ENCODE data around the gene ADORA2A.

ADORA2A gene

DNA sequence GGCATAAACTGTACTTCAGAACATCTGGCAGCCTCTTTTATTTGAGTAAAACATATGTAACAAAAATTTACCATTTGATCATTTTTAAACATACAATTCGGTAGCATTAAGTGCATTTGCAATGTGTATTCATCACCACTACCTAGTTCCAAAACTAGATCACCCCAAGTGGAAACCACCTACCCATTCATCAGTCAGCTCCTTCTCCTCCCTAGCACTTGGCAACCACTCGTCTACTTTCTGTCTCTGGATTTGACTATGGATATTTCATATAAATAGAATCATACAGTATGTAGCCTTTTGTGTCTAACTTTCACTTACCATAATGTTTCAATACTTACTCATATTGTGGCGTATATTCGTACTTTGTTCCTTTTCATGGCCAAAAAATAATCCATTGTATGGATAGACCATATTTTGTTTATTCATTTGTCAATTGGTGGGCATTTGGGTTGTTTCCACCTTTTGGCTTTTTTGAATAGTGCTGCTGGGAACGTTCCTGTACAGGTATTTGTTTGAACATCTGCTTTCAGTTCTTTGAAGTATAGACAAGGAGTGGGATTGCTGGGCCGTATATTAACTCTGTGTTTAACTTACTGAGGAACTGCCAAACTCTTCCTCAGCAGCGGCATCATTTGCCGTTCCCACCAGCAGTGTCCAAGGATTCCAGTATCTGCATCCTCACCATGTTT is 27.2 kb upstream of the ADORA2A start:
- no peak overlapping the region for H4K91ac ChIP-seq (ENCODE audit: low read depth, low read length)
- no peaks in the 10 kb centered on the region for H3K79me1 ChIP-seq (ENCODE audit: low read length)
- no peak overlapping the region for H2BK5ac ChIP-seq (ENCODE audit: low read depth, low read length, poor library complexity)
- H2BK12ac ChIP-seq (ENCODE audit: low read length): no peak overlapping the region
- H4K12ac ChIP-seq (ENCODE audit: low read depth, low read length): no peak overlapping the region
- H3K9ac ChIP-seq (ENCODE audit: low read length): no peak overlapping the region
- H4K8ac ChIP-seq (ENCODE audit: low read depth, low read length): no peak overlapping the region
- H2BK120ac ChIP-seq (ENCODE audit: insufficient read depth, low read length, poor library complexity): no peak overlapping the region
- H3K27me3 ChIP-seq (ENCODE audit: insufficient read depth, low read length): no peaks in the 10 kb centered on the region
- no peak overlapping the region for H3K14ac ChIP-seq (ENCODE audit: low read length)
- H3K79me2 ChIP-seq (ENCODE audit: control insufficient read depth, insufficient read depth, low read length, poor library complexity): no peaks in the 10 kb centered on the region
- no peaks in the 10 kb centered on the region for H3K9me3 ChIP-seq (ENCODE audit: insufficient read depth, low read depth, low read length)
- no peak overlapping the region for H3K18ac ChIP-seq (ENCODE audit: low read length)
- DNase-seq: no peak
- no peak overlapping the region for H2AK5ac ChIP-seq (ENCODE audit: low read length)
- H3K4me1 ChIP-seq (ENCODE audit: control insufficient read depth in 1 of 2, insufficient read depth in 2 of 2, low read length in 2 of 2): peaks cover 8 to 14% of the 10 kb centered on the region in 2 experiments
- no peak overlapping the region for H2AFZ ChIP-seq (ENCODE audit: insufficient read depth, low read length, poor library complexity)
- WGBS (ENCODE audit: extremely low coverage, insufficient coverage, insufficient read length): no CpG with 5 or more reads among the region's 8 CpGs
- peaks cover 19 to 24% of the 10 kb centered on the region in 2 experiments for H3K36me3 ChIP-seq (ENCODE audit: control insufficient read depth in 1 of 2, insufficient read depth in 2 of 2, low read length in 2 of 2)
- no peak overlapping the region for H3K4ac ChIP-seq (ENCODE audit: low read depth, low read length)
- no peak overlapping the region for H3K4me3 ChIP-seq (ENCODE audit: low read depth, low read length)
- no peak overlapping the region for H3K23ac ChIP-seq (ENCODE audit: low read length)
- no peak overlapping the region for H3K4me2 ChIP-seq (ENCODE audit: low read length)
- H3K27ac ChIP-seq (ENCODE audit: low read depth, low read length): no peak overlapping the region

DNA sequence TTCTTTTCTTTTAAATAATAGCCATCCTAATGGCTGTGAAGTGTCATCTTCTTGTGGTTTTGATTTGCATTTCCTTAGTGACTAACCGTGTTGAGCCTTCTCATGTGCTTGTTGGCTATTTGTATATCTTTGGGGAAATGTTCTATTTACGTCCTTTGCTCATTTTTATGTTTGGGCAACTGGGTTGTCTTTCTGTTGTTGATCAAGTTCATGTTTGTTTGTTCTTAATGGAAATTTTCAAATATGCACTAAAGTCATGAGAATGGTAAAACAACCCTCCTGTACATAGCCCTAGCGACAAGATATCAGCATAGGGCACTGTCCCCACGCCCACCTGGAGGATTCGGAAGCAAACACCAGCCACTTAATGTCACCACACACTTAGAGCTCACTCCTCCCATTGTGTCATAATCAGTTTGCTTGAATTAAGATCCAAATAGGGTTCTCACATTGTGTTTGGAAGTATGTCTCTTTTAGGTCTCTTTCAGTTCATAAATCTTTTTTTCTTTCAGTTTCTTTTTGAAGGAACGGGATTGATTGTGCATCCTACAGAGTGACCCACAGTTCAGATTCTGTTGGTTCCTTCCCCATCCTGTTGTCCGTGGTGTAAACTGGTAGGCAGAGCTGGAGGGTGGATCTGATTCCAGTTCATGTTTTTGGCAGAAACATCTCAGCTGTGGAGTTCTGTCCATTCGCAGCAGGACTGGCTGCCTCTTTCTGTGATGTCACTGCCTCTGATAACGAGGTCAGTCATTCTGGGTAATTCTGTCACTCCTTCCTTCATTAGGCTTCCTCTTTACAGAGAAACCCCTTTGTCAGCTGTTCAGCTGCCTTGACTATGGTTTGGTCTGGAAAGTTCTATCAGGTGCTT is 26.4 kb upstream of the ADORA2A start:
- no peak overlapping the region for H2AFZ ChIP-seq (ENCODE audit: insufficient read depth, low read length, poor library complexity)
- H4K8ac ChIP-seq (ENCODE audit: low read depth, low read length): no peak overlapping the region

DNA sequence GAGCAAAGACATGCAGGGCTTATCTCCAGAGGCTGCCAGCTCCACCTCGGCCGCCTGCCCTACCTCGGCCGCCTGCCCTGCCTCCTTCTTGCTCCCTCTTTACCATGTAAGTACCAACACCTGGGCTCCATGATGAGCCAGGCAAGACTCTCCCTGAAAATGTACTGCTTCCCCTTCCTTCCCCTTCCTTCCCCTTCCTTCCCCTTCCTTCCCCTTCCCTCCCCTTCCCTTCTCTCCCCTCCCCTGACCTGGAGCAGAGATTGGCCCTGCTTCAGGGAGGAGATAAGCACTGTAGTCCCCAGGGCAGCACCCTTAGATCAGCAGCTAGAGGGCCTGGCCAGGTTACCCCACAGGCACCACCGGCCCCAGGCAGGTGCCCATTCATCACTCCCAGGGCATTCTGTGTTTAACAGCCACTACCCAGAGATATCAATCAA is 25.4 kb upstream of the ADORA2A start:
- H3K4me3 ChIP-seq (ENCODE audit: low read depth, low read length): no peak overlapping the region
- DNase-seq: no peak
- no peak overlapping the region for H4K12ac ChIP-seq (ENCODE audit: low read depth, low read length)
- H3K4ac ChIP-seq (ENCODE audit: low read depth, low read length): no peak overlapping the region
- H4K8ac ChIP-seq (ENCODE audit: low read depth, low read length): no peak overlapping the region
- WGBS (ENCODE audit: extremely low coverage, insufficient coverage, insufficient read length): no CpG with 5 or more reads among the region's 5 CpGs
- no peaks in the 10 kb centered on the region for H3K79me1 ChIP-seq (ENCODE audit: low read length)
- peaks cover 15 to 22% of the 10 kb centered on the region in 2 experiments for H3K36me3 ChIP-seq (ENCODE audit: control insufficient read depth in 1 of 2, insufficient read depth in 2 of 2, low read length in 2 of 2)
- H3K18ac ChIP-seq (ENCODE audit: low read length): no peak overlapping the region
- H3K4me1 ChIP-seq (ENCODE audit: control insufficient read depth in 1 of 2, insufficient read depth in 2 of 2, low read length in 2 of 2): peaks cover 16 to 21% of the 10 kb centered on the region in 2 experiments
- no peak overlapping the region for H2BK120ac ChIP-seq (ENCODE audit: insufficient read depth, low read length, poor library complexity)
- H2AK5ac ChIP-seq (ENCODE audit: low read length): no peak overlapping the region
- no peaks in the 10 kb centered on the region for H3K9me3 ChIP-seq (ENCODE audit: insufficient read depth, low read depth, low read length)
- no peak overlapping the region for H3K4me2 ChIP-seq (ENCODE audit: low read length)
- no peak overlapping the region for H3K14ac ChIP-seq (ENCODE audit: low read length)
- no peak overlapping the region for H2AFZ ChIP-seq (ENCODE audit: insufficient read depth, low read length, poor library complexity)
- H2BK5ac ChIP-seq (ENCODE audit: low read depth, low read length, poor library complexity): no peak overlapping the region
- H4K91ac ChIP-seq (ENCODE audit: low read depth, low read length): no peak overlapping the region
- no peaks in the 10 kb centered on the region for H3K27me3 ChIP-seq (ENCODE audit: insufficient read depth, low read length)
- H3K9ac ChIP-seq (ENCODE audit: low read length): no peak overlapping the region
- no peaks in the 10 kb centered on the region for H3K79me2 ChIP-seq (ENCODE audit: control insufficient read depth, insufficient read depth, low read length, poor library complexity)
- H3K27ac ChIP-seq (ENCODE audit: low read depth, low read length): no peak overlapping the region
- H3K23ac ChIP-seq (ENCODE audit: low read length): no peak overlapping the region
- no peak overlapping the region for H2BK12ac ChIP-seq (ENCODE audit: low read length)

More for the DNA sequence above, 26.4 kb upstream of the ADORA2A start:
- Histone ChIP-seq H3K14ac (ENCODE audit: low read length) (no peak overlapping the region), H2BK12ac (ENCODE audit: low read length) (no peak overlapping the region), H3K27ac (ENCODE audit: low read depth, low read length) (no peak overlapping the region), H3K4me2 (ENCODE audit: low read length) (no peak overlapping the region), H3K4me3 (ENCODE audit: low read depth, low read length) (no peak overlapping the region), H2AK5ac (ENCODE audit: low read length) (no peak overlapping the region), H3K79me1 (ENCODE audit: low read length) (no peaks in the 10 kb centered on the region), H3K9me3 (ENCODE audit: insufficient read depth, low read depth, low read length) (no peaks in the 10 kb centered on the region), H3K4me1 (ENCODE audit: control insufficient read depth in 1 of 2, insufficient read depth in 2 of 2, low read length in 2 of 2) (peaks cover 8 to 14% of the 10 kb centered on the region in 2 experiments), H2BK5ac (ENCODE audit: low read depth, low read length, poor library complexity) (no peak overlapping the region), H2BK120ac (ENCODE audit: insufficient read depth, low read length, poor library complexity) (no peak overlapping the region), H3K4ac (ENCODE audit: low read depth, low read length) (no peak overlapping the region), H3K18ac (ENCODE audit: low read length) (no peak overlapping the region), H3K27me3 (ENCODE audit: insufficient read depth, low read length) (no peaks in the 10 kb centered on the region), H3K79me2 (ENCODE audit: control insufficient read depth, insufficient read depth, low read length, poor library complexity) (no peaks in the 10 kb centered on the region), H3K23ac (ENCODE audit: low read length) (no peak overlapping the region), H3K36me3 (ENCODE audit: control insufficient read depth in 1 of 2, insufficient read depth in 2 of 2, low read length in 2 of 2) (peaks cover 18 to 25% of the 10 kb centered on the region in 2 experiments), H4K91ac (ENCODE audit: low read depth, low read length) (no peak overlapping the region), H3K9ac (ENCODE audit: low read length) (no peak overlapping the region), H4K12ac (ENCODE audit: low read depth, low read length) (no peak overlapping the region)
- peak in 1 of 2 donors; percentile 9 for DNase-seq
- WGBS (ENCODE audit: extremely low coverage, insufficient coverage, insufficient read length): no CpG with 5 or more reads among the region's 9 CpGs

DNA sequence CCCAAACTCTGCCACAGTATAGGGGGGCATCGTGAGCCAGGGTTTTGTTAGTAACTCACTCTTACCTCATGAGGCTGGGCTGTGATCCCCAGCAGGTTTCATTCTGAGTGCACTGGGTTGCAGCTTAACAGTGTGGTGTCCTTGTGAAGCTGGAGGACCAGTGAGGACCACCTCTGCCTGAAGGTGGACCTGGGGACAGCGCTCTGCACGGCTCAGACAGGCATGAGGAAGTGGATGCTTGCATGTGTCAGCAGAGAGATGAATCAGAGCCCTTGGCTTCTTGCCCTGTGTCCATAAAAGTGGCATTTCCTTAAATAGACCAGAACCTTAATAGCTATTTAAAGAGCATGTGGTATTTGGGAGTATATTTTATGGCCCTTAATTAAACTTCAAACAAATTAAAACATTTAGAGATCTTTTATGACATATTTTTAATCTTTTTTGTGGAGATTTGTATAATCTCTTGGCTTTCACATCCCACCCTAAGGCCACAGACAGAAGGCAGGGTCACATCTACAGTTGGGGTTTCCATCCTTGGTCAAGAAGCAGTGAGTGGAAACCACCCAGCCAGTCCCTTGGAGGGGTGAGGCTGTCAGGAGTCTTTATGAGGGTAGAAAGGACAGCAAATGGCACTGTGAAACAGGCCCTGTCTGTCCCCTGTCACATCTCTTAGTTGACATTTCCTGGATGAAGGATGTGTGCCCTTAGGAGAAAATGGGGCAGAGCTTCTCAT is 24.8 kb upstream of the ADORA2A start:
- H3K27ac ChIP-seq (ENCODE audit: low read depth, low read length): peak overlapping the region; percentile 48
- WGBS (ENCODE audit: extremely low coverage, insufficient coverage, insufficient read length): no CpG with 5 or more reads among the region's 3 CpGs

More for the DNA sequence above, 24.8 kb upstream of the ADORA2A start:
- Histone ChIP-seq H4K8ac (ENCODE audit: low read depth, low read length) (no peak overlapping the region), H3K4me1 (ENCODE audit: control insufficient read depth in 1 of 2, insufficient read depth in 2 of 2, low read length in 2 of 2) (peaks cover 20 to 26% of the 10 kb centered on the region in 2 experiments), H3K79me1 (ENCODE audit: low read length) (no peaks in the 10 kb centered on the region), H3K4me3 (ENCODE audit: low read depth, low read length) (no peak overlapping the region), H3K27me3 (ENCODE audit: insufficient read depth, low read length) (no peaks in the 10 kb centered on the region), H3K79me2 (ENCODE audit: control insufficient read depth, insufficient read depth, low read length, poor library complexity) (no peaks in the 10 kb centered on the region), H3K18ac (ENCODE audit: low read length) (peak overlapping the region; percentile 17), H2BK12ac (ENCODE audit: low read length) (no peak overlapping the region), H2AK5ac (ENCODE audit: low read length) (no peak overlapping the region), H2AFZ (ENCODE audit: insufficient read depth, low read length, poor library complexity) (no peak overlapping the region), H4K12ac (ENCODE audit: low read depth, low read length) (no peak overlapping the region), H3K36me3 (ENCODE audit: control insufficient read depth in 1 of 2, insufficient read depth in 2 of 2, low read length in 2 of 2) (peaks cover 15 to 19% of the 10 kb centered on the region in 2 experiments), H3K14ac (ENCODE audit: low read length) (no peak overlapping the region), H2BK120ac (ENCODE audit: insufficient read depth, low read length, poor library complexity) (no peak overlapping the region), H2BK5ac (ENCODE audit: low read depth, low read length, poor library complexity) (no peak overlapping the region), H3K9ac (ENCODE audit: low read length) (no peak overlapping the region), H4K91ac (ENCODE audit: low read depth, low read length) (peak overlapping the region; percentile 39), H3K9me3 (ENCODE audit: insufficient read depth, low read depth, low read length) (no peaks in the 10 kb centered on the region), H3K4me2 (ENCODE audit: low read length) (no peak overlapping the region), H3K23ac (ENCODE audit: low read length) (no peak overlapping the region), H3K4ac (ENCODE audit: low read depth, low read length) (no peak overlapping the region)
- peak; percentile 54 to 57 for DNase-seq

Data from trophoblast cell (in vitro differentiated cells and primary cell).